ENCODE data around the gene ERBIN.
A peak's percentile ranks its signal among the peaks of the same experiment; 100 is the strongest.
"Not testable (repeated sequence)": the region's sequence is repeated elsewhere in the genome, so short reads cannot be mapped to it uniquely, and the experiment has no call there.

Gene ERBIN

DNA sequence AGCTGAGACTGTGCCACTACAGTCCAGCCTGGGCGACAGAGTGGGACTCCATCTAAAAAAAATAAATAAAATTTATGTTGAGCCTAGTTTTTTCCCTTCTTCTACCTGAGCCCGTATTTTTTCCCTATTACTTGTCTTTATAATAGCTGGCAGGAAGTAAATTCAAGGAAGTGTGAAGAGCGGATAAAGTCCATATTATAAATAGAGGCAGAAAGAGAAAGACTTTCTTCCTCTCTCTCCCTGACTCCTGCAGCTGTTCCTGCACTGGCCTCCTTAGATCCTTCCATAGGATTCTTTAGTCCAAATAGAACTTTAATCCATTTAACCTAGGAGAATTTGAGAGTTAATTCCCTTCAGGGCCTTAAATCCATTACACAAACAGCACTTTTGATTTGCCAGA lies 10.3 kb upstream of the ERBIN start:
- DNase-seq = no peak

DNA sequence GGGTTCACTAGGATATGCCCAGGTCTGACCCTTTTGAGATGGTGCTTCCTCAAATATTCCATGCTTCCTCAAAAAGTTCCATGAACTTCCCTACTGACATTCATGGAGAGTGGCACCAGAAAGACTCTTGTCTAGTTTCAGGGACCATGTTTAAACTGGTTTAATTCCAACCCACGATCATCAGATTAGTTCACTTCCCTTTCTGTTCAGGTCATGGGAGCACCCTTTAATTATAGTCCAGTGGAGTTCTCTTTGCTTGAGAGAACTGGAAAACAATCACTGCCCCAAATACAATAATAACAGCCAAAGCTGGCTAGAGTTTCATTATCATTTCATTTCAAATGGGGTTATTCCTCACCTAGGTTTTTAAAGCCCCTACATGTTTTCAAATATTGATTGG lies 9.7 kb upstream of the ERBIN start:
- DNase-seq = no peak

DNA sequence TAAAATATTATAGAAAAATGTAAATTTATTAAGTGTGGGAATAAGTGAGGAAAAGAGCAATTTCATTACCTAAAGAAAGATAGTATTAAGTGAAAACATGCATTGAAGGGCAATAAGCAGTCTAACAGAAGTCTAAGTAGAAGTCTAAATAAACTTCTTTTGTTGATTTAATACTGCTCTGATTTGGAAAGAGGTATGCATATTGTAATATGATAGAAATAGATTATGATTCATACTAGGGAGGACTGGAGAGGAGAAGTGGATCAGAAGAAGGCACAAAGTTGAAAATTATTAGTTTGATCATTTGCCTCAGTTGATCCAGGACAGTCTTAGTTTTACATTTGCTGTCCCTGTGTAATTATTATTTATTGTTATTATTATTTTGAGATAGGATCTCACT lies 6.6 kb upstream of the ERBIN start:
- no peak for DNase-seq

DNA sequence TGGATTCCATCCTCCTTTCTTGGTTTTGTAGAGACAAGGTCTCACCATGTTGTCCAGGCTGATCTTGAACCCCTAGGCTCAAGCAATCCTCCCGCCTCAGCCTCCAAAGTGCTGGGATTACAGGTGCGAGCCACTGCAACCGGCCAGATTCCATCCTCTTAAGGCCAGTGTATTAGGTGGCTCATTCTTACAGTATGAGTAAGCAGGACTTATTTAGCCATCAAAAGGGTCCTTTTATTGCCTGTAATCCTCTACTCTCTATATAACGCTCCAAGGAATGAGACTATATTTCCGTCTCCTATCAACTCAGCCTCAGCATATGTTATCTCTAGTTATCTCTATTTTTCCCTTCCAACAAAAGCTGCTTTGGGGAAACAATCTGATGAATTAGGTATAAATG lies 3.0 kb upstream of the ERBIN start:
- no peak for DNase-seq

DNA sequence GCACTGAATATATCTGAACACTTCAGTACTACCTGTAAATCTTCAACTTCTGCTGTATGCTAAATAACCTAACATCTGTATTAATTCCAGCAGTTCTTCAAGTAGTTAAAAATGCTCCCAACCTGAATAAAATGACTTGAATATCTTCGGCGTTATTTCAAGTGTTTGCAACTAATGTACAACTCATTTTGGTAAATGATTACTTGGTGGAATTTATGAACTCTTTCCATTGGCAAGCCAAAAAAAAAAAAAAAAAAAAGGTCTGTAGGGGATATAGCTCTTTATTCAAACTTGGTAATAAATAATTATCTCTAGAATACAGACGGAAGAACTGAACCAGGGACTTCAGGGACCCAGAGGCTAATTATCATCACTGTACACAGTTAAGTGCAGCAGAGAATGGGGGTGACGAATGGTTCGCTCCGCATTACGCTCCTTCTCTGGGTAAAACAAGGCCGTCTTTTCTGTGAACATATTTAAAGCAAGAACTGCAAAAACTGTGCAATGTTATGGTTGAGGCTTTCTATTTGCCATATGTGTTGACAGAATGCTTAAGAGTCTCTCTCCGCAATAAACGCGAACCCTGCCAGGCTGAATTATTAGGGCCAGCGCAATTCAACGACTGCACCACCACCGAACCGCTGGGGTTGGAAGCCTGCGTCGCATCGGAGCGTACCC lies 1.9 kb upstream of the ERBIN start:
- peak; percentile 24 for DNase-seq

DNA sequence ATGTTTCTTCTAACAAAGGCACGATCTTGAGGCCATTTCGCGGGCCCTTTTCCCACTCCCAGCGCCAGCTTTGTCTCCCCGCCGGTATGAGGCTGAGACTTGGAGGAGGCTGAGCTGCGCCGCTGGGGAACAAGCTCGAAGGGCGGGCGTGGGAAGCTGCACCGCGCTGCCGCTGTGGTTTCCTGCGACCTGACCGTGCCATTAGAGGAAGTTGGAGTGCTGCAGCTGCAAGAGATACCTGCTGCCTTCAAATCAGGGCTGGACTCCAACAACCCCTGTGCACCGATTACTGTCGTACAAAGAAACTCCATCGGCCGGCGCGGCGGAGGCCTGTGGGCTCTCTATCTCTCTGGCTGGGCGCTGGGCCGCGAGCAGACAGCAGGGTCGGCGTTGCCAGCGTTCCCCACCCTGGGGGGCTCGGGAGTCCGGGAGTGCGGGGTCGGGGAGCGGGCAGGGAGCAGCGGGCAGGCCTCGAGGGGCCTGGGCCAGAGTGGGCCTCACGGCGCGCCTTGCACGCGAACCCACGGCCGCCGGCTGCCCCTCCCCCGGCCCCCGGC lies 1.3 kb upstream of the ERBIN start:
- peak; percentile 95 for DNase-seq

DNA sequence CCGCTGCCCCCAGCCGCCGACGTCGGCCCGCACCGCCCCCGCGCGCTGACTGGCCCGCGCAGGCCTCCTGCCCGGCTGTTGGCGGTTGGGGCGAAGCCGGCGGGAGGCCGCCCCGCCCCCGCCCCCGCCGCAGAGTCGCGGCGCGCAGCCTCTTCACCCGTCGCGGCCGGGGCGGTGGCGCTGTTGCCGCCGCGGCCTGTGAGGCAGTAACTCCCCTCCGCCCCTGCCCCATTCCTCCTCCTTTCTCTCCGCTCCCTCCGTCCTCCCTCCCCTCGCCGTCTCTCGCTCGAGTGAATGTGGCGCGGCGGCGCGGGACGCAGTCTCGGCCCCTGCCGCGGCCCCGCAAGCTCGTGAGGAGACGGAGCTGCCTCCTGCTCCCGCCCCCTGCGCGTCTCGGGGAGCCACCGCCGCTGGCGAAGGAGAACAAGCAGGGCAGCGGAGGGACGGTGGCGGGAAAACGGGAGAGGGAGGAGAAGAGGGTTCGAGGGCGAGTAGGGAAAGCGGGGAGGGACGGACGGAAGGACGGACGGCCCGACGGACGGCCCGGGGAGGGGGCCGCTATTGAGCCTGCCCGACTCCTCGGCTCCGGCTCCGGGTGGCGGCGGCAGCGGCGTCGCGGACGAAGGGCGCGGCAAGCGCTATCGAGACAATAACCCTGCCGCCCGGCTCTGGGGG lies 637 bp upstream of the ERBIN start:
- peak; percentile 98 for DNase-seq

DNA sequence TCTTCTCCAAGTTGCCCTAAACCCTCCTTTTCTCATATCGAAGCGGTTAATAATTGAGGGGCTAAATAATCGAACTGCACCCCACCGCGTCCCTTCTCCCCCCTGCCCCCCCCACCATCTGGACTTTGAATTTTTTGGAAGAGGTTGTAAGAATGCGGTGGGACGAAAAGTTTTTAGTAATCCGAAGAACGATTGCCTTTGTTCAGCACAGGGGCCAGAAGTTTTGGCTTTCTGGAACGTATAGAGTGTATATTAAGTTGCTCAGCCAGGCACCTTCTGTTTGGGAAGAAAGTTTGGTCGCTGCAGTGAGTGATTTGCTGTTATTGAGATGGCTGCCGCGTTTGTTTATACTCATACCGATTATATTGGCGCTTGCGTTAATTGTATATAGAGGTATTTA lies 518 bp downstream of the ERBIN start:
- peak; percentile 35 for DNase-seq

DNA sequence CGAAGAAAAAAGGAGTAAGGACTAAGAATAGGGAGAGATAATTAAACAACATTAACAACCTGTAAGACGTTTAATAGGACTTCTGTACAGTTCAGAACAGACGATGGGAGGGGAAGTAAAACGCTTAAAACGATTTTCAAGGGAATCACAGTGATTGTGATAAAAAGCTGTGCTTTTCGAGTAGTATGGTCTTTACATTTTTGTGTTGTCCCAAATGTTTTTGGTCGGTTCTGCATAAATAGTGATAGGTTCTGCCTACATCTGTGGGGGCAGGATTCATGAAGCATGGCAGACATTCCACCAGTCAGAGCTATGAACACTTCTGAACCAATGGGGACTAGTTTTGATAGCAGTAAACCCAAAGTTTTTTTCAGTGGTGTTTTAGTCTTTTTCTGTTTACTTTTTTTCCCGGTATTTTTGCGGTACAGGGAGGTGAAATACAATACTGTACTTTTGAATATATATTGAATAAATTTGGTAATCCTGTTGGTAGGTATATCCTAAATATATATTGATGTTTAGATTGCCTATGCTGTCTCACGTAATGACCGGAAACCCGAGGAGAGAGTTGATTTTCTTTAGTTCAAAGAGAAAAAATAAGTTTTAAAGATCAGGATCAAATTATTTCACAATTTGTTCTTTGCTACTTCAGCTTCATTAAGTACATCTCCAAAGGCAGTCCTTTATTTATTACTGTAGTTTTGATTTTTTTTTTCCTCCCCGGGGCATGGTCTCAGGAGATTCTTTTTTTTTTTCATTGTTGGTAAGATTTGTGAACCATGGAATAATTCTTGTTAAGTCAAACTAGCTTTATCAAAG lies 1.3 kb downstream of the ERBIN start:
- DNase-seq = peak; percentile 60

DNA sequence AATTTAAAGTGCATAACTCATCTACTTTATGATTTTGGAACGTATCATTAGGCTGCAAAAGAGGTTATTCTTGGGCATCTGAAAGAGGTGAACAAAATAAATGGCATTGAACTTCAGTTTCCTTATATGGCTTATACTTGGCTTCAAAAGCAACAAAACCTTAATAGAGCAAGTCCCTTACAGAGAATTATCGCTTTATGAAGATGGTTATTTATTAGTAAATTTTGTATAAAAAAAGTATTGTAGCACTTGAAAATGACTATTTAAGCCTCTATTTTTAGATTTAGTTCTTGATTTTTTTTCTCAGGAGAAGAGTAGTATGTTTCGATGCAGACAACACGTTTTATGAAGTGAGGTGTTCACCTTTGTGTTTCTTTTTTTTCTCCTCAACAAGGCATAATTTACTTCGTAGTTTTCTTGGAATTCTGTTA lies 2.0 kb downstream of the ERBIN start:
- DNase-seq = no peak

DNA sequence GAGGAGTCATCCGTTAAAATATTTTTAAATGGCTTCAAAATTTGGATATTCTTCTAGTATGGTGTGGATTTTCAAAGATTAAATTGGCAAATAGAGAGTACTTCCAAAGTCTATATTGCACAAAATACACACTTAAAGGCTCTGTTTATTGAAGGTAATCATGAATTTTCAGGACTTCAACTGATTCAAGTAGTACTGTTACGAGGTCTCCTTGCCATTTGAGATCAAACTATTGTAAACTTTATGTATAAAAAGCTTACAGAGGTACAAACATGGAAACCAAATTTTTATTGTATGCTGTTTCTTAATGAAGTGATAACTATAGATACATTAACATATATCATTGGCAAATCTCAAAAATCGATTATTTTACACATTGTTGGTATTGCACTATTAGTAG lies 2.5 kb downstream of the ERBIN start:
- DNase-seq = no peak

DNA sequence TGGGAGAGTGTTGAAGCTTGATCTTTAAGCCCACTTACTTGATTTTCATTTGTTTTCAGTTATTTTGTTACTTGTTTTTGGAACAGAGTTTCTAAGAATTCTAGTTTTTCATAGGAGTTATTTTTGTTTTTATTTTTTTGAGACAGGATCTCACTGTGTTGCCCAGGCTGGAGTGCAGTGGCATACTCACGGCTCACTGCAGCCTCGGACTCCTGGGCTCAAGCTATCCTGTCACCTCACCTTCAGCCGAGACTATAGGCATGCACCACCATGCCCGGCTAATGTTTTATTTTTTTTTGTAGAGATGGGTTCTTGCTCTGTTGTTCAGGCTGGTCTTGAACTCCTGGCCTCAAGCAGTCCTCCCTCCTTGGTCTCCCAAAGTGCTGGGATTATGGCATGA lies 6.3 kb downstream of the ERBIN start:
- no peak for DNase-seq

DNA sequence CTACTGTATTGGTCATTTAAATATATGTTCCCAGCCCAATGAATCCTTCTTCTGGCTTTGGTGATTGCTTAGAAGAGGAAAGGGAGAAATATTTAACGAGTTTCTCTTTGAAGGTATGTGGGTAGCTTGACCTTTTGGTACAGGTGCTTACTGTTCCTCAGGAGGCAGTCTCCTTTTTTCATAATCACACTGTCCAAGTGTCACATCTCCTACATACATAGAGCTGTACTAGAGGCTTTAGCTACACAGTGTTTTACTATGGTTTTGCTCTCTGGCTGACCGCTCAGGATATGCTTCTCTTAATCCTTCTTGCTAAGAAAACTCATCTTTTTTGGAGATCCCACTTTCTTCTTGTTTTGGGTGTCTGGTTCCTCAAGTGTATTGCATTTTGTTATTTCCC lies 6.9 kb downstream of the ERBIN start:
- DNase-seq = no peak

DNA sequence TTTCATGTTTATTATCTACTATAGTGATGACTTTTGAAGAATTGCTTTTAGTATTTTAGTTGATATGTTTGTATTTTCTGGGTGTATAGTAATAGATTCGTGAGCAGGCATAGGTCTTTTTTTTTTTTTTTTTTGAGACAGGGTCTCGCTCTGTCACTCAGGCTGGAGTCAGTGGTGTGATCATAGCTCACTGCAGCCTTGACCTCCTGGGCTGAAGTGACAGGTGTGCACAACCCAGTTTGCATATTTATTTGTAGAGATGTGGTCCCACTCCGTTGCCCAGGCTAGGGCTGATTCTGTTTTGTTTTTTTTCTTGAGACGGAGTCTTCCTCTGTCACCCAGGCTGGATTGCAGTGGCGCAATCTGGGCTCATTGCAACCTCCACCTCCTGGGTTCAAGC lies 11.9 kb downstream of the ERBIN start:
- DNase-seq = no peak

DNA sequence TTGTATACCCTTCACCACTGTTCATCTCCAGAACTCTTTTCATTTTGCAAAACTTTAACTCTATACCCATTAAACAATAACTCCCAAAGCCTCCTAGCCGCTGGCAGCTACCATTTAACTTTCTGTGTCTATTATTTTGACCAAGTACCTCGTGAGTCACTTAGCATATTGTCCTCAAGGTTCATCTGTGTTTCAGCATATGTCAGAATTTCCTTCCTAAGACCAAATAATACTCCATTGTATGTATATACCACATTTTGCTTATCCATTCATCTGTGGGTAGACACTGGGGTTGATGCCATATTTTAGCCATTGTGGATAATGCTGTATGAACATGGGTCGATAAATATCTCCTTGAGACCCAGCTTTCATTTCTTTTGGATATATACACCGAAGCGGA lies 17.4 kb downstream of the ERBIN start:
- no peak for DNase-seq

DNA sequence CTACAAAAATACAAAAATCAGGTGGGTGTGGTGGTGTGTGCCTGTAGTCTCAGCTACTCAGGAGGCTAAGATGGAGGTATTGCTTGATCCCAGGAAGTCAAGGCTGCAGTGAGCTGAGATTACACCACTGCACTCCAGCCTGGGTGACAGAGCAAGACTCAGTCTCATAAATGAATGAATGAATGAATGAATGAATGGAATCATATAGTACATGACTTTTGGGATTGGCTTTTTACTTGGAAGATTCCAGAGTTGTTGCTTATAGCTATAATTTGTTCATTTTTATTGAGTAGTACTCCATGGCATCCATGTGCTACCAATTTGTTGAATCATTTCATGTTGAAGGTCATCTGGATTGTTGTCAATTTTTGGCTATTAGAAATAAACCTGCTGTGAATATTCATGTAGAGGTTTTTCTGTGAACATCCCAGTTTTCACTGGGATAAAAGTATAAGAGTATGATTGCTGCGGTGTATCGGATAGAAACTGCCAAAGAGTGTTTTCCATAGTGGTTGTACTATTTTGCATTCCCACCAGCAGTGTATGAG lies 19.9 kb downstream of the ERBIN start:
- no peak for DNase-seq

DNA sequence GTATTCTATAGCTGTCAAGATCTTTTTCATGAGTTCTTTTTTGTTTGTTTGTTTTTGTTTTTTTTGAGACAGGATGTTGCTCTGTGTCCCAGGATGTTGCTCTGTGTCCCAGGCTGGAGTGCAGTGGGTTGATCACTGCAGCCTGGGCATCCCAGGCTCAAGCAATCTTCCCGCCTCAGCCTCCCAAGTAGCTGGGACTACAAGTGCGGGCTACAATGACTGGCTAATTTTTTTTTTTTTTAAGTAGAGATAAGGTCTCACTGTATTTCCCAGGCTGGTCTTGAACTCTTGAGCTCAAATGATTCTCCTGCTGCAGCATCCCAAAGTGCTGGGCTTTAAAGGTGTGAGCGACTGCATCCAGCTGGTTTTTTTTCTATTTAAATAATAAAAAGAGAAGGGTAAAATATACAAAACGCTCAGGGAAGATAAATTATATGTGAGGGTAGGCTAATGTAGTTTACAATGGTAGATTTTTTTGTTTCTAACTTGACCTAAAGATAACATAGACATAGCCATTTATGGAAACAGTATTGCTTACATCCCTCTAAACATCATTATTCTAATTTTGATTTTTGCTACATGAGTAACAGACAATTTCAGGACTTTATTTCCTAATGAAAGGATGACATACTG lies 21.9 kb downstream of the ERBIN start:
- no peak for DNase-seq

DNA sequence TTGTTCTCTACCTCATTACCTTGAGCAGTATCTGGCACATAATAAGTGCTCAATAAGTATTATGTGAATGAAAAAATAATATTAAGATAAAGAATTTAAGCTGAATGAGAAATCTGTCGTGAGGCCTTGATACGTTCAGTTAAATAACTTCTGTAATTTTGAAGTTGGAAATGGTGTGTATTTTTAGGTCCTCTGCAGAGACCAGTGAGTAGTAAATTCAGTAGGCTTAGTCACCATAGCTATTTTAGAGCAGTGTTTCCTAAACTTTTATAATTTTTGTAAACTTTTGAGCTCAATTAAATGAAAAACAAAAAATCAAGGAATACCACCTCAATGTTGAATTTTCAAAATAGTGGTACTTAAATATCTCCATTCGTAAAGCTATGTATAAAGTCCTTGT lies 25.0 kb downstream of the ERBIN start:
- DNase-seq = no peak

DNA sequence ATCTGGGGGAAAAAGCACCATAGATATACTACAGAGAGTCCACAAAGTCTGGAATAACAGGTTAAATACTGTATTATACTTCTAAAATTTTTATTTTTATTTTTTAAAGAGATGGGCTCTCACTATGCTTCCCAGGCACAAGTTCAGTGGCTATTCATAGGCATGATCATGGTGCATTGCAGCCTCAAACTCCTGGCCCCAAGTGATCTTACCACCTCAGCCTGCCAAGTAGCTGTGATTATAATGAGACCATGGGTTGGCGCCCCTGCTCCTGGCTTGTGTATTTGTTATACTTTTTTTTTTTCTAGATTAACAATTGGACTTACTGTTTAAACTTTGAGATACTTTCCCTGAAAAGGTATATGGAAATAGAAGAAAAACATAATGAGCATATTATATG lies 25.9 kb downstream of the ERBIN start:
- DNase-seq = no peak

DNA sequence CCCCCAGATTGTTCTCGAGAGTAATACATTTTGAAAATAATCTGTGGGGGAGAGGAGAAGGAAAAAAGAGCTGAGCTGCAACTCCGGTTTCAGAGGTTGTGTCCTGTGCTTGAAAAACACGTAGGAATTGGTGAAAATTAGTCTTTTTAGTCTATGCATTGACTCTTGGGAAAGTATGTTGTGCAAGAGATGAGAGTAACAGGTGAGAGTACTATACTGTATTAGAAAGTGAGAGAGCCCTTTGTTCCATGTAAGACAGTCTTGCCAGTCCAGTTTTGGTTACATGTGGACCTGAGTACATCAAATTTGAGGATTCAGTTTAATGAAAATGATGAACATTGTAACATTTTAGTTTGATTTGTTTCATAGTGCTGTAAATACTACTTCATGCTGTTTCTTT lies 27.8 kb downstream of the ERBIN start:
- DNase-seq = no peak

DNA sequence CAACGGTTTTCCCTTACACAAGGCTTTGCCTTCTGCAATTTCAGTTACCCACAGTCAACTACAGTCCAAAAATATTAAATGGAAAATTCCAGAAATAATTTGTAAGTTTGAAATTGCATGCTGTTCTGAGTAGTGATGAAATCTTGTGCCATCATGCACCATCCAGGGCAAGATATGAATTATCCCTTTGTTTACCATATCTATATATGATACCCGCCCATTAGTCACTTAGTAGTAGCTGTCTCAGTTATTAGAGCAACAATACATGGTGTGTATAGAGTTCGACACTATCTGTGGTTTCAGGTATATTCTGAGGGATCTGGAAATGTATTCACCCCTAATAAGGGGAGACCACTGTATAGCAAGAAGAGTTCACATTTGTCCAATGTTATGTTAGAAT lies 29.4 kb downstream of the ERBIN start:
- DNase-seq = no peak

DNA sequence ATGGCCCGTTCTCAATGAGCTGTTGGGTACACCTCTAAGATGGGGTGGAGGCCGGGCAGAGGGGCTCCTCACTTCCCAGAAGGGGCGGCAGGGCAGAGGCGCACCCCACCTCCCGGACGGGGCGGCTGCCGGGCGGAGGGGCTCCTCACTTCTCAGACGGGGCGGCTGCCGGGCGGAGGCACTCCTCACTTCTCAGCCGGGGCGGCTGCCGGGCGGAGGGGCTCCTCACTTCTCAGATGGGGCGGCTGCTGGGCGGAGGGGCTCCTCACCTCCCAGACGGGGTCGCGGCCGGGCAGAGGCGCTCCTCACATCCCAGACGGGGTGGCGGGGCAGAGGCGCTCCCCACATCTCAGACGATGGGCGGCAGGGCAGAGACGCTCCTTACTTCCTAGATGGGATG lies 31.3 kb downstream of the ERBIN start:
- DNase-seq = not testable (repeated sequence)

DNA sequence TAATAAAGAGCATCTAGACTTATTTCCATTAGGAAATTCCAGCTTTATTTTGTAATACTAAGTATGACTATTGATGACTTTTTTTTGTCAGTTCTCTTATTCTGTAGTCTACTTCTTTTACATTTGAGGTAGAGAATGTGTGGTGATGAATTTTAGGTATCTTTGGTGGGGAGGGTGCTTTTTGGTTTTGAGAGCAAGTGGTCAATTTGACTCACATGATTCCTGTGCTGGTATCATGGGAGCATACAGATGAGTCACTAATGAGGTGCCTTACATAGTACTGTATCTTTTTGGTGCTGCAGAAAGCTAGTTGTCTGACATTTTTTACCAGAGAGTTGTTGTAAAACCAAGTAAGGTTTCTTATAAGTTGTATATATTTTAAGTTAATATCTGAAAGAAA lies 35.3 kb downstream of the ERBIN start:
- no peak for DNase-seq
